Measurements from ENCODE around the gene MAD1L1.

MAD1L1 gene

DNA sequence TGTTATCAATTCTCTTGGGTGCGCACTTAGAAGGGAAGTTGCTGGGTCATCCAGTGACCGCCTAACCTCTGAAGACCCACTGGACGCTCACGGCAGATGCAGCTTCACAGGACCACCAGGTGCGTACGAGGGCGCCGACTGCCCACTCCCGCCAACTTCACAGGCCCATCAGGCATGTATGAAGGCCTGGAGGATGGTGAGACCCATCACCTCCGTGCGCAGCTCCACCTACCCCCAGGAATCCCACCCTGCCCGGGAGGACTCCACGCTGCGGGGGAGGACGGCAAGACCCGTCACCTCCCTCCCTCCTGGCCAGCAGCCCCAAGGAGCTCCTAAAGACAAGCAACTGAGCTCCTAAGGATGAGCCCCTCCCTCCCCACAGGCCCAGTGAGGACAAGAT, 146.9 kb downstream of the MAD1L1 start:
- peaks cover 0 to 11% of the 10 kb centered on the region in 2 experiments; a peak in 1 of 3 replicates for H3K36me3 ChIP-seq (ENCODE audit: control insufficient read depth in 2 of 2, insufficient read depth in 1 of 2, low read length in 2 of 2)
- no peaks in the 10 kb centered on the region for H3K9me3 ChIP-seq (ENCODE audit: control insufficient read depth, insufficient read depth, low read depth, low read length)
- H3K27ac ChIP-seq (ENCODE audit: extremely low read depth, low read depth, low read length): no peak overlapping the region
- H3K4me3 ChIP-seq (ENCODE audit: low read depth, low read length): no peak overlapping the region
- ChIA-PET POLR2A (no interaction called here), CTCF (no interaction called here)
- TF ChIP-seq ZBTB11 (tag by site-specific recombination; conservative IDR thresholded peaks at IDR 0.05; ENCODE audit: low read depth): no peak
- TF ChIP-seq KLF8 (tag by site-specific recombination; IDR thresholded peaks at IDR 0.05): no peak
- TF ChIP-seq ZEB2 (tag by site-specific recombination; IDR thresholded peaks at IDR 0.05): no peak
- TF ChIP-seq ZNF549 (tag by site-specific recombination; IDR thresholded peaks at IDR 0.05): no peak
- TF ChIP-seq ZBTB49 (tag by site-specific recombination; IDR thresholded peaks at IDR 0.05; ENCODE audit: low read depth): no peak
- no peak for TF ChIP-seq TSHZ1 (tag by site-specific recombination; IDR thresholded peaks at IDR 0.05; ENCODE audit: borderline replicate concordance)
- no peaks in the 10 kb centered on the region for H3K4me1 ChIP-seq (ENCODE audit: control insufficient read depth, insufficient read depth, low read length)

- POLR2A ChIA-PET: no interaction called here
- CTCF ChIA-PET: interaction anchor here (0.6 to 0.7 kb wide), 2 partner anchors 11 to 148 kb away, joined by 3 read pairs; partner anchors contain the start of gene MAD1L1
- H3K36me3 ChIP-seq (ENCODE audit: control insufficient read depth in 2 of 2, insufficient read depth in 1 of 2, low read length in 2 of 2): peaks cover 0 to 11% of the 10 kb centered on the region in 2 experiments; a peak in 1 of 3 replicates
- no peak overlapping the region for H3K4me3 ChIP-seq (ENCODE audit: low read depth, low read length)
- H3K27ac ChIP-seq (ENCODE audit: extremely low read depth, low read depth, low read length): no peak overlapping the region
- H3K4me1 ChIP-seq (ENCODE audit: control insufficient read depth, insufficient read depth, low read length): no peaks in the 10 kb centered on the region
- H3K9me3 ChIP-seq (ENCODE audit: control insufficient read depth, insufficient read depth, low read depth, low read length): no peaks in the 10 kb centered on the region
- no peak for TF ChIP-seq ZBTB20 (tag by site-specific recombination; IDR thresholded peaks at IDR 0.05)
- no peak for TF ChIP-seq ZNF596 (tag by site-specific recombination; IDR thresholded peaks at IDR 0.05)
- no peak for TF ChIP-seq ZNF10 (tag by site-specific recombination; IDR thresholded peaks at IDR 0.05)
- TF ChIP-seq PRDM10 (tag by site-specific recombination; IDR thresholded peaks at IDR 0.05): no peak
- TF ChIP-seq ZNF660 (tag by site-specific recombination; IDR thresholded peaks at IDR 0.05): no peak
- TF ChIP-seq ZNF610 (tag by site-specific recombination; IDR thresholded peaks at IDR 0.05; ENCODE audit: borderline replicate concordance): no peak
- TF ChIP-seq, protein P1, sequence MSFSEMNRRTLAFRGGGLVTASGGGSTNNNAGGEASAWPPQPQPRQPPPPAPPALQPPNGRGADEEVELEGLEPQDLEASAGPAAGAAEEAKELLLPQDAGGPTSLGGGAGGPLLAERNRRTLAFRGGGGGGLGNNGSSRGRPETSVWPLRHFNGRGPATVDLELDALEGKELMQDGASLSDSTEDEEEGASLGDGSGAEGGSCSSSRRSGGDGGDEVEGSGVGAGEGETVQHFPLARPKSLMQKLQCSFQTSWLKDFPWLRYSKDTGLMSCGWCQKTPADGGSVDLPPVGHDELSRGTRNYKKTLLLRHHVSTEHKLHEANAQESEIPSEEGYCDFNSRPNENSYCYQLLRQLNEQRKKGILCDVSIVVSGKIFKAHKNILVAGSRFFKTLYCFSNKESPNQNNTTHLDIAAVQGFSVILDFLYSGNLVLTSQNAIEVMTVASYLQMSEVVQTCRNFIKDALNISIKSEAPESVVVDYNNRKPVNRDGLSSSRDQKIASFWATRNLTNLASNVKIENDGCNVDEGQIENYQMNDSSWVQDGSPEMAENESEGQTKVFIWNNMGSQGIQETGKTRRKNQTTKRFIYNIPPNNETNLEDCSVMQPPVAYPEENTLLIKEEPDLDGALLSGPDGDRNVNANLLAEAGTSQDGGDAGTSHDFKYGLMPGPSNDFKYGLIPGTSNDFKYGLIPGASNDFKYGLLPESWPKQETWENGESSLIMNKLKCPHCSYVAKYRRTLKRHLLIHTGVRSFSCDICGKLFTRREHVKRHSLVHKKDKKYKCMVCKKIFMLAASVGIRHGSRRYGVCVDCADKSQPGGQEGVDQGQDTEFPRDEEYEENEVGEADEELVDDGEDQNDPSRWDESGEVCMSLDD (tag by site-specific recombination; IDR thresholded peaks at IDR 0.05): no peak
- TF ChIP-seq ZNF645 (tag by site-specific recombination; IDR thresholded peaks at IDR 0.05): no peak
- TF ChIP-seq ZNF623 (tag by site-specific recombination; IDR thresholded peaks at IDR 0.05): no peak
- TF ChIP-seq TCF7L2 (IDR thresholded peaks at IDR 0.05; ENCODE audit: borderline replicate concordance, low read depth, low read length): no peak
Observed at GRCh38 chr7:2084781-2085505, 147.8 kb downstream of the MAD1L1 start.

Measured in HEK293 (cell line).